Fibroblast of lung (primary cell): ENCODE measurements around the gene AOC1. TPM values are rescaled to one million over a fixed set of nuclear protein-coding genes. Genes with fewer than 3 reads are reported as not detected.

Experiments
- DNase-seq, 2 donors: peaks; one replicate each; pipeline versions ENCODE4 v3.0.0 to v3.0.0-alpha.2; 2010; ENCODE audit warnings: low read depth in 2 of 2
- H2AFZ ChIP-seq: 2 replicates; pipeline ENCODE4 v1.5.1; 2012; ENCODE audit warnings: low read length, control low read depth, inconsistent platforms
- H3K27ac ChIP-seq: 2 replicates; pipeline ENCODE4 v1.5.1; 2011; ENCODE audit warnings: low read length, control low read depth; ENCODE audit not compliant: insufficient read depth
- H3K27me3 ChIP-seq: 2 replicates; pipeline ENCODE4 v1.5.1; 2011; ENCODE audit warnings: mild to moderate bottlenecking, low read length; ENCODE audit not compliant: control insufficient read depth, insufficient read depth
- H3K36me3 ChIP-seq: 2 replicates; pipeline ENCODE4 v1.5.1; 2011; ENCODE audit warnings: low read length; ENCODE audit not compliant: control insufficient read depth, insufficient read depth
- H3K4me1 ChIP-seq: 2 replicates; pipeline ENCODE4 v1.5.1; 2011; ENCODE audit warnings: low read length; ENCODE audit not compliant: control insufficient read depth, insufficient read depth; ENCODE audit errors: extremely low read depth
- H3K4me2 ChIP-seq: 2 replicates; pipeline ENCODE4 v1.5.1; 2011; ENCODE audit warnings: low read length, control low read depth; ENCODE audit not compliant: insufficient read depth; ENCODE audit errors: extremely low read depth
- H3K4me3 ChIP-seq, 4 experiments: fragments of 200-600 bp in 1 of 4; sonication (generic) in 1 of 4; replicated peaks in 1 of 4; 2 replicates each; pipeline ENCODE4 v1.5.1; 2011 to 2016; ENCODE audit warnings: low read length in 4 of 4, low read depth in 3 of 4, mild to moderate bottlenecking in 3 of 4, control low read depth in 2 of 4, inconsistent platforms in 1 of 4, mixed read lengths in 1 of 4; ENCODE audit not compliant: insufficient read depth in 1 of 4; ENCODE audit errors: control extremely low read depth in 1 of 4
- H3K79me2 ChIP-seq: 2 replicates; pipeline ENCODE4 v1.5.1; 2012; ENCODE audit warnings: mild to moderate bottlenecking, low read length, inconsistent platforms; ENCODE audit not compliant: control insufficient read depth, insufficient read depth
- H3K9ac ChIP-seq: 2 replicates; pipeline ENCODE4 v1.5.1; 2011; ENCODE audit warnings: mild to moderate bottlenecking, low read length, control low read depth; ENCODE audit not compliant: insufficient read depth
- H3K9me3 ChIP-seq: 2 replicates; pipeline ENCODE4 v1.5.1; 2012; ENCODE audit warnings: low read depth, low read length; ENCODE audit not compliant: control insufficient read depth, insufficient read depth
- H4K20me1 ChIP-seq: 2 replicates; pipeline ENCODE4 v1.5.1; 2011; ENCODE audit warnings: low read length; ENCODE audit not compliant: control insufficient read depth, insufficient read depth; ENCODE audit errors: extremely low read depth
- EZH2 ChIP-seq: IDR thresholded peaks from 2 replicates; pipeline ENCODE4 v1.5.1; 2012; ENCODE audit warnings: low read length, control low read depth, mild to moderate bottlenecking; ENCODE audit errors: missing control alignments
- polyA plus RNA-seq, 2 donors: library from polyadenylated mRNA; depleted of rRNA in 1 of 2; stranded (reverse) in 1 of 2; unstranded in 1 of 2; fragments of >200 nt; gene quantifications; 2 replicates each; pipeline ENCODE4 v1.2.1, GENCODE V29; 2011 to 2012; ENCODE audit warnings: missing spikeins in 1 of 2
- total RNA-seq: library from RNA; depleted of rRNA; stranded (reverse); fragments of >200 nt; gene quantifications from 2 replicates; pipeline ENCODE4 v1.2.1, GENCODE V29; 2014
- TF ChIP-seq, protein P1 (sequence below), 2 donors: IDR thresholded peaks in 1 of 2; conservative IDR thresholded peaks in 1 of 2; 1 replicate in 1 of 2; 2 replicates in 1 of 2; pipeline ENCODE4 v1.5.1; 2011 to 2012; ENCODE audit warnings: low read length in 2 of 2, control low read depth in 1 of 2, inconsistent platforms in 1 of 2, low read depth in 1 of 2, mild to moderate bottlenecking in 1 of 2

Gene AOC1
- total and polyA plus RNA-seq, 2 donors (not counting 1 experiment from before 2014, with no cell fraction given) = not detected

DNA sequence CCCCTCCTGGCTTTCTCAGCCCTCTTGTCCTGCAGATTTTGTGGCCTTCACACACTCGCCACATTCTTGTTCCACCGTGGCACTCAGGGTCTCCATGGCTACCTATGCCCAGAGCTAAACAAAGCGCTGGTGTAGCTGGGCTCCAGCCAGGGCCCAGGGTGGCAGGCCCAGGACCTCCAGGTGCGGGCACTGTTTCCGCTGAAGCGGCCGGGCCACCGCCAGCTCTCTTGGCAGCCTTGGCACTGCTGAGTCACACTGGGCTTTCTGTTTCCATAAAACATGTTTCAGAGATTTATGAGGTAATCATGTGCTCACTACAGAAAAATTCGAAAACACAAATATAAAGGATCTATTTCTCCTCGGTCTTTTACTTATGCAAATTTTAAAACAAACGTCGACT lies 51.3 kb downstream of the AOC1 start:
- Histone ChIP-seq H3K4me3 (no peak overlapping the region), H3K27me3 (no peaks in the 10 kb centered on the region), H3K4me2 (peak overlapping the region; percentile 35), H2AFZ (no peak overlapping the region), H3K4me1 (peaks cover 2% of the 10 kb centered on the region), H3K9ac (no peak overlapping the region), H3K9me3 (no peaks in the 10 kb centered on the region), H4K20me1 (no peaks in the 10 kb centered on the region), H3K36me3 (no peaks in the 10 kb centered on the region), H3K79me2 (no peaks in the 10 kb centered on the region), H3K27ac (no peak overlapping the region)
- TF ChIP-seq EZH2 = no peak
- TF ChIP-seq, protein P1, sequence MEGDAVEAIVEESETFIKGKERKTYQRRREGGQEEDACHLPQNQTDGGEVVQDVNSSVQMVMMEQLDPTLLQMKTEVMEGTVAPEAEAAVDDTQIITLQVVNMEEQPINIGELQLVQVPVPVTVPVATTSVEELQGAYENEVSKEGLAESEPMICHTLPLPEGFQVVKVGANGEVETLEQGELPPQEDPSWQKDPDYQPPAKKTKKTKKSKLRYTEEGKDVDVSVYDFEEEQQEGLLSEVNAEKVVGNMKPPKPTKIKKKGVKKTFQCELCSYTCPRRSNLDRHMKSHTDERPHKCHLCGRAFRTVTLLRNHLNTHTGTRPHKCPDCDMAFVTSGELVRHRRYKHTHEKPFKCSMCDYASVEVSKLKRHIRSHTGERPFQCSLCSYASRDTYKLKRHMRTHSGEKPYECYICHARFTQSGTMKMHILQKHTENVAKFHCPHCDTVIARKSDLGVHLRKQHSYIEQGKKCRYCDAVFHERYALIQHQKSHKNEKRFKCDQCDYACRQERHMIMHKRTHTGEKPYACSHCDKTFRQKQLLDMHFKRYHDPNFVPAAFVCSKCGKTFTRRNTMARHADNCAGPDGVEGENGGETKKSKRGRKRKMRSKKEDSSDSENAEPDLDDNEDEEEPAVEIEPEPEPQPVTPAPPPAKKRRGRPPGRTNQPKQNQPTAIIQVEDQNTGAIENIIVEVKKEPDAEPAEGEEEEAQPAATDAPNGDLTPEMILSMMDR (conservative IDR thresholded peaks at IDR 0.05 in 1 of 2, IDR thresholded peaks at IDR 0.05 in 1 of 2; ENCODE audit: low read depth in 1 of 2, low read length in 2 of 2) = no peak
- peak; percentile 71 to 78 for DNase-seq

DNA sequence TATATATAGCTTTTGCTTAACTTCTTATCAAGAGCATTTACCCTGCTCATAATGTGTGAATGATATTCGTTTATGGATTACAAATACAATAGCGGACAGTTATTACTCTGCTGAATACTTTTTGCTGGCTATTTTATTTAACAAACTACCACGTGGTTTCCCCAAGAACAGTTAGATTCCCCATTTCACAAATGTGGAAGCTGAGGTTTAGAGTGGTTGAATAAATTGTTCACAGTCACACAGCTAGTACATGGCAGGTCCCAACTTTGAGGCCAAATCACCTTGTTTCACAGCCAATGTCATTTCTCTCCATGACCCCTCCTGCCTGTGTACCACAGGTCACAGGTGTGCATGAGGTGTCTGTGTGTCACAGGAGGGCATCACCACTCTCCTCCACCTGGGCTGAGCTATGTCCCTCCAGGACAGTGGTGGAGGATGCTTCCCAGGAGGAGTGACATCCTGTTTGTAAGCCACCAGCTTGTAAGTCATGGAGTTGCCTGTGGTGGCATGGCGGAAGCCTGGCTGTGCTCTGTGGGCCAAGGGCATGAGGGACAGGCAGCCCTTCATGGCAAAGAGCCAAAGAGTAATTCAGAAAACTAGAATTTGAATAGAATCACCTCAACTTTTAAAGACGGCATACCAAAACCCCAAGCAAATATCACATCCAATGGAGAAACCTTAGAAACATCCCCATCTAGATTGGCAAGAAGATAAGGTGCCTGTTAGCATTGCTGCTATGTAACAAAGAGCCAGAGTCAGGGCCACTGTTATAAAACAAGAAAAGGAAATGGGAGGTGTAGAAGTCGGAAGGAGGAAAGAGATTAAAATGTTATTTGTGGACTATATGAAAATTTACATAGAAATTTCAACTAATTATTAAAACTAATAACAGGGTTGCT lies 51.9 kb downstream of the AOC1 start:
- Histone ChIP-seq H3K4me1 (peaks cover 2% of the 10 kb centered on the region), H3K9me3 (no peaks in the 10 kb centered on the region), H3K36me3 (no peaks in the 10 kb centered on the region), H4K20me1 (no peaks in the 10 kb centered on the region), H3K79me2 (no peaks in the 10 kb centered on the region), H3K27ac (no peak overlapping the region), H3K4me3 (no peak overlapping the region), H3K9ac (no peak overlapping the region), H3K27me3 (no peaks in the 10 kb centered on the region), H3K4me2 (peak overlapping the region; percentile 23), H2AFZ (no peak overlapping the region)
- DNase-seq = no peak
- TF ChIP-seq, protein P1 (conservative IDR thresholded peaks at IDR 0.05 in 1 of 2, IDR thresholded peaks at IDR 0.05 in 1 of 2; ENCODE audit: low read depth in 1 of 2, low read length in 2 of 2) = no peak
- no peak for TF ChIP-seq EZH2

GRCh38 chr7:150908173-150908572 lies 55.9 kb downstream of the AOC1 start:
- Histone ChIP-seq H3K4me2 (no peak overlapping the region), H3K27me3 (no peaks in the 10 kb centered on the region), H3K9me3 (no peaks in the 10 kb centered on the region), H3K36me3 (no peaks in the 10 kb centered on the region), H3K4me1 (peaks cover 2% of the 10 kb centered on the region), H3K27ac (no peak overlapping the region), H2AFZ (no peak overlapping the region), H4K20me1 (no peaks in the 10 kb centered on the region), H3K4me3 (no peak overlapping the region), H3K9ac (no peak overlapping the region), H3K79me2 (no peaks in the 10 kb centered on the region)
- TF ChIP-seq, protein P1 (conservative IDR thresholded peaks at IDR 0.05 in 1 of 2, IDR thresholded peaks at IDR 0.05 in 1 of 2; ENCODE audit: low read depth in 1 of 2, low read length in 2 of 2) = no peak
- TF ChIP-seq EZH2 = no peak
- DNase-seq = no peak
